ENCODE data around the gene ZNF519. TPM values are rescaled to one million over a fixed set of nuclear protein-coding genes. Genes with fewer than 3 reads are reported as not detected.
"Not testable (repeated sequence)": the region's sequence is repeated elsewhere in the genome, so short reads cannot be mapped to it uniquely, and the experiment has no call there.

The ZNF519 gene
- total and polyA plus RNA-seq, 2 donors (not counting 1 experiment from before 2014, with no cell fraction given), result 5.4 to 19.5 TPM

DNA sequence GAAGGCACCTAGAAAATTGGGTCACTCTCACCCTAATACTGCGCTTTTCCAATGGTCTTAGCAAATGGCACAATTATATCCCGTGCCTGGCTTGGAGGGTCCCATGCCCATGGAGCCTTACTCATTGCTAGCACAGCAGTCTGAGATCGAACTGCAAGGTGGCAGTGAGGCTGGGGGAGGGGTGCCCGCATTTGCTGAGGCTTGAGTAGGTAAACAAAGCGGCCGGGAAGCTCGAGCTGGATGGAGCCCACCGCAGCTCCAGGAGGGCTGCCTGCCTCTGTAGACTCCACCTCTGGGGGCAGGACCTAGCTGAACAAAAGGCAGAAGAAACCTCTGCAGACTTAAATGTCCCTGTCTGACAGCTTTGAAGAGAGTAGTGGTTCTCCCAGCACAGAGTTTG is 30.7 kb upstream of the ZNF519 start:
- DNase-seq, result not testable (repeated sequence)

GRCh38 chr18:14151564-14152113 is 19.4 kb upstream of the ZNF519 start:
- CTCF ChIA-PET; H3K4me3 ChIP-seq (ENCODE audit: control extremely low read depth in 1 of 5, extremely low read depth in 1 of 5, insufficient read depth in 1 of 5, low read depth in 2 of 5, low read length in 4 of 5); intact Hi-C loops (cut with micrococcal nuclease); H3K27me3 Mint-ChIP-seq; H3K9ac ChIP-seq (ENCODE audit: low read length); H3K27ac Mint-ChIP-seq; H3K4me1 ChIP-seq (ENCODE audit: control insufficient read depth in 2 of 2, insufficient read depth in 2 of 2, low read length in 2 of 2); H2AFZ ChIP-seq (ENCODE audit: insufficient read depth, low read depth, low read length, poor library complexity, severe bottlenecking); DNase-seq; H3K4me2 ChIP-seq (replicated peaks; ENCODE audit: low read depth, low read length, poor library complexity, severe bottlenecking); H3K4me3 Mint-ChIP-seq; POLR2A ChIA-PET; ATAC-seq (ENCODE audit: low read depth); H3K79me2 ChIP-seq (ENCODE audit: control insufficient read depth, insufficient read depth, low read length); H3K9me3 Mint-ChIP-seq (ENCODE audit: insufficient read depth); H3K36me3 ChIP-seq (replicated peaks in 1 of 2; ENCODE audit: control extremely low read depth in 1 of 2, control insufficient read depth in 1 of 2, extremely low read depth in 1 of 2, insufficient read depth in 2 of 2, low read length in 1 of 2); H3K27me3 ChIP-seq (replicated peaks in 1 of 4; ENCODE audit: control extremely low read depth in 1 of 4, control insufficient read depth in 3 of 4, insufficient read depth in 4 of 4, low read length in 3 of 4); H3K4me1 Mint-ChIP-seq; H4K20me1 ChIP-seq (ENCODE audit: control insufficient read depth, insufficient read depth, low read length, poor library complexity, severe bottlenecking); H3K27ac ChIP-seq (ENCODE audit: low read length in 2 of 2); H3K9me3 ChIP-seq (ENCODE audit: control extremely low read depth in 1 of 3, control insufficient read depth in 2 of 3, insufficient read depth in 1 of 3, low read length in 2 of 3): not testable (repeated sequence)
- 67% methylated on average over 1 of the region's 8 CpGs for WGBS (ENCODE audit: insufficient coverage)

More for the DNA sequence above, 30.7 kb upstream of the ZNF519 start:
- H3K79me2 ChIP-seq (ENCODE audit: control insufficient read depth, insufficient read depth, low read length); H3K9ac ChIP-seq (ENCODE audit: low read length); H2AFZ ChIP-seq (ENCODE audit: insufficient read depth, low read depth, low read length, poor library complexity, severe bottlenecking); H4K20me1 ChIP-seq (ENCODE audit: control insufficient read depth, insufficient read depth, low read length, poor library complexity, severe bottlenecking); H3K9me3 ChIP-seq (ENCODE audit: control extremely low read depth in 1 of 3, control insufficient read depth in 2 of 3, insufficient read depth in 1 of 3, low read length in 2 of 3); H3K4me3 ChIP-seq (ENCODE audit: control extremely low read depth in 1 of 5, extremely low read depth in 1 of 5, insufficient read depth in 1 of 5, low read depth in 2 of 5, low read length in 4 of 5); CTCF ChIA-PET; intact Hi-C loops (cut with micrococcal nuclease); POLR2A ChIA-PET; H3K9me3 Mint-ChIP-seq (ENCODE audit: insufficient read depth); H3K4me2 ChIP-seq (replicated peaks; ENCODE audit: low read depth, low read length, poor library complexity, severe bottlenecking); H3K4me3 Mint-ChIP-seq; H3K27me3 ChIP-seq (replicated peaks in 1 of 4; ENCODE audit: control extremely low read depth in 1 of 4, control insufficient read depth in 3 of 4, insufficient read depth in 4 of 4, low read length in 3 of 4); H3K4me1 ChIP-seq (ENCODE audit: control insufficient read depth in 2 of 2, insufficient read depth in 2 of 2, low read length in 2 of 2); H3K36me3 ChIP-seq (replicated peaks in 1 of 2; ENCODE audit: control extremely low read depth in 1 of 2, control insufficient read depth in 1 of 2, extremely low read depth in 1 of 2, insufficient read depth in 2 of 2, low read length in 1 of 2); ATAC-seq (ENCODE audit: low read depth); H3K27ac Mint-ChIP-seq; H3K4me1 Mint-ChIP-seq; H3K27ac ChIP-seq (ENCODE audit: low read length in 2 of 2): not testable (repeated sequence)
- peaks cover 23% of the 10 kb centered on the region for H3K27me3 Mint-ChIP-seq
- 73% methylated on average over 7 of the region's 8 CpGs for WGBS (ENCODE audit: insufficient coverage)

DNA sequence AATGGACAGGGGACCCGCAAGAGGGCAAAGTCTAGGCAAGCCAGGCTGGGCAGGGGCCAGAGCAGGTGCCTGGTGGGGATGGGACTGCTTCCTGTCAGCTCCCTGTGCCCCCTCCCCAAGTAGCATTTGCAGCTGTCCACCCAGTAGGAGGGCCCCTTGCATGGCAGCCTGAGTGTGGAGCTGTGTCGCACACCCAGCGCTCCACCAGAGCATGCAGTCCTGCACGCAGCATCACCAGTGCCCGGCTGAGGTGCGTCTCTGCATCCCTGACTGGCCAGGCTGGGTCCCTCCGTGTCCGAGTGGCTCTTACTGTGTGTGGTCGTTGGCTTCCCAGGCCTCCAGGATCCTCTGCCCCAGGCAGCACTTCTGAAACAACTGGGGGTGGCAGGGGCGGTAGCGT is 18.5 kb upstream of the ZNF519 start:
- H3K4me3 ChIP-seq (ENCODE audit: control extremely low read depth in 1 of 5, extremely low read depth in 1 of 5, insufficient read depth in 1 of 5, low read depth in 2 of 5, low read length in 4 of 5); H3K4me2 ChIP-seq (replicated peaks; ENCODE audit: low read depth, low read length, poor library complexity, severe bottlenecking); H2AFZ ChIP-seq (ENCODE audit: insufficient read depth, low read depth, low read length, poor library complexity, severe bottlenecking); H3K9me3 Mint-ChIP-seq (ENCODE audit: insufficient read depth); H3K27ac Mint-ChIP-seq; H3K9ac ChIP-seq (ENCODE audit: low read length); DNase-seq; H3K4me1 ChIP-seq (ENCODE audit: control insufficient read depth in 2 of 2, insufficient read depth in 2 of 2, low read length in 2 of 2); H3K9me3 ChIP-seq (ENCODE audit: control extremely low read depth in 1 of 3, control insufficient read depth in 2 of 3, insufficient read depth in 1 of 3, low read length in 2 of 3); POLR2A ChIA-PET; H3K27me3 Mint-ChIP-seq; H3K79me2 ChIP-seq (ENCODE audit: control insufficient read depth, insufficient read depth, low read length); intact Hi-C loops (cut with micrococcal nuclease); H4K20me1 ChIP-seq (ENCODE audit: control insufficient read depth, insufficient read depth, low read length, poor library complexity, severe bottlenecking); H3K27me3 ChIP-seq (replicated peaks in 1 of 4; ENCODE audit: control extremely low read depth in 1 of 4, control insufficient read depth in 3 of 4, insufficient read depth in 4 of 4, low read length in 3 of 4); CTCF ChIA-PET; H3K36me3 ChIP-seq (replicated peaks in 1 of 2; ENCODE audit: control extremely low read depth in 1 of 2, control insufficient read depth in 1 of 2, extremely low read depth in 1 of 2, insufficient read depth in 2 of 2, low read length in 1 of 2); ATAC-seq (ENCODE audit: low read depth); H3K4me3 Mint-ChIP-seq; H3K4me1 Mint-ChIP-seq; H3K27ac ChIP-seq (ENCODE audit: low read length in 2 of 2): not testable (repeated sequence)
- 94% methylated on average over 11 of the region's 11 CpGs for WGBS (ENCODE audit: insufficient coverage)

DNA sequence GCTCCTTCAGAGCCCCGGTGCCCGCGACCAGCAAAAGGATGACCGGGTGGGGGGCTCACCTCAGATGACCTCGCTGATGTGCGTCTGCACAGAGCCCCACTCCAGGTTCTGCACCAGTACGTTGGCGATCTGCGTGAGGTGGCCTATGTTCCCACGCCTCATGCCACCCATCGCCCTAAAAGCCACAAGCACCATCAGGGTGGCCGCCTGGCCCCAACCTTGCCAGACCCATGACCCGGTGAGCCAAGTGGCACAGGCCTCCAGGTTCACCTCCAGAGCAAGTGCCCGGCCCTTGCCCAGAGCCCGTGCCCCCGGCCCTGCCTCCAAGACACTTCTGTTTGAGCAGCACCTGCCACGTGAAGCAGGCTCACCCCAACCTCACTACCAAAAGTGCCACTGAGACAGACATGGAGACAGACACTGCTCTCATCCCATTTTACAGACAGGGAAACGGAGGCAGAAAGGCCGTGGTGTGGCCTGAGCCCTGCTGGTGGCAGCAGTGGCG is 17.7 kb upstream of the ZNF519 start:
- H3K27ac Mint-ChIP-seq; H3K9me3 ChIP-seq (ENCODE audit: control extremely low read depth in 1 of 3, control insufficient read depth in 2 of 3, insufficient read depth in 1 of 3, low read length in 2 of 3); H2AFZ ChIP-seq (ENCODE audit: insufficient read depth, low read depth, low read length, poor library complexity, severe bottlenecking); H3K27me3 Mint-ChIP-seq; CTCF ChIA-PET; intact Hi-C loops (cut with micrococcal nuclease); H3K4me1 Mint-ChIP-seq; H3K27me3 ChIP-seq (replicated peaks in 1 of 4; ENCODE audit: control extremely low read depth in 1 of 4, control insufficient read depth in 3 of 4, insufficient read depth in 4 of 4, low read length in 3 of 4); H3K4me1 ChIP-seq (ENCODE audit: control insufficient read depth in 2 of 2, insufficient read depth in 2 of 2, low read length in 2 of 2); POLR2A ChIA-PET; ATAC-seq (ENCODE audit: low read depth); H3K9me3 Mint-ChIP-seq (ENCODE audit: insufficient read depth); H3K79me2 ChIP-seq (ENCODE audit: control insufficient read depth, insufficient read depth, low read length); H4K20me1 ChIP-seq (ENCODE audit: control insufficient read depth, insufficient read depth, low read length, poor library complexity, severe bottlenecking); H3K4me2 ChIP-seq (replicated peaks; ENCODE audit: low read depth, low read length, poor library complexity, severe bottlenecking); H3K4me3 Mint-ChIP-seq; H3K9ac ChIP-seq (ENCODE audit: low read length); H3K36me3 ChIP-seq (replicated peaks in 1 of 2; ENCODE audit: control extremely low read depth in 1 of 2, control insufficient read depth in 1 of 2, extremely low read depth in 1 of 2, insufficient read depth in 2 of 2, low read length in 1 of 2); DNase-seq; H3K27ac ChIP-seq (ENCODE audit: low read length in 2 of 2); H3K4me3 ChIP-seq (ENCODE audit: control extremely low read depth in 1 of 5, extremely low read depth in 1 of 5, insufficient read depth in 1 of 5, low read depth in 2 of 5, low read length in 4 of 5): not testable (repeated sequence)
- WGBS (ENCODE audit: insufficient coverage), result 96% methylated on average over 13 of the region's 20 CpGs
